ACHN (cell line): ENCODE measurements around the gene DMGDH.

ENCODE experiments used
- DNase-seq: peaks from one replicate; pipeline ENCODE4 v3.0.0-alpha.2; 2015
- in situ Hi-C: cut with HindIII; loops from 2 replicates; pipeline ENCODE4 v1.10.0; 2017; ENCODE audit warnings: low sequenced_read_pairs, low pct_ligation_motif_present, low pct_unique_long_range_greater_than_20kb

DMGDH gene

DNA sequence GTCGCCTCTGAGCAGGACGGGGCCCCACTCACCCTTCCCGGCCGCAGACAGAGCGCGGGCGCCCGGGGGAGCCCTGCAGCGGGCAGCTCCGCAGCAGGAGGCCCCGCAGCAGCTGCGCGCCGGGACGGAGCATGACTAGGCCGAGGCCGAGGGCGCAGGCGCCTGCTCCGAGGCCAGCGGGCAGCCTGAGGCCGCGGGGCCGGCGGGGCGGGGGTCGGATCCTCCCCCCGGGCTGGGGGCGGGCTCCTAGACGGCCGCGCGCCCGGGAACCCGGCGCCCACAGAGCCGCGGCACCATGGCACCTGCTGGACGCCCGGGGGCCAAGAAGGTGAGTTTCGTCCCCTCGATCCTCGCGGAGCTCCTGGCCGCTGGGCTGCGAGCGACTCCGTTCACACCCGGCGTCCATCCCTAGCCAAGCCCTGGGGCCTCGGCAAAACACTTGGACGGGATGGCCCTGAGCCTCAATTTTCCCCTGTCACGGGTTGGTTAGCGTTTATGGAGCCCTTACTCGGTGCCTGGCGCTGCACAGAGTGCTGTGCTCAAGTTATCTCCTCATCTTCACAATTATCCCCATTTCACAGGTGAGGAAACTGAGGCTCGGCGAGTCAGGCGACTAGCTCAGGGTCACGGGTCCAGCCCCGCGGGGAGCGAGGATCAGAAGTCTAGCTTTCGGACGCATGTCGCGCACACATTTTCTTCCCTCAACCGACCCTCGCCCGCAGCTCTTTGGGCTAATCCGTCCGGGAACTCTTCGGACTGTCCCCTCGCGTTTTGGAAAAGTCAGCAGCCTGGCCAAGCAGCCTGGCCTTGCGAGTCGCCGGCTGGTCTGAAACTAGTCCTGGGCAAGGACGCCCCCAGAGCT is at the start of gene DMGDH, which contains the start of gene BHMT2:
TSS of gene DMGDH (minus strand) at position 187 of the 862 bp plus-strand sequence. CDS start at position 133, 54 bp downstream.
TSS of gene BHMT2 (plus strand) at position 280 of the 862 bp plus-strand sequence. CDS start at position 296, 16 bp downstream.
- in situ Hi-C loops, result no loop called here
- no peak for DNase-seq

DNA sequence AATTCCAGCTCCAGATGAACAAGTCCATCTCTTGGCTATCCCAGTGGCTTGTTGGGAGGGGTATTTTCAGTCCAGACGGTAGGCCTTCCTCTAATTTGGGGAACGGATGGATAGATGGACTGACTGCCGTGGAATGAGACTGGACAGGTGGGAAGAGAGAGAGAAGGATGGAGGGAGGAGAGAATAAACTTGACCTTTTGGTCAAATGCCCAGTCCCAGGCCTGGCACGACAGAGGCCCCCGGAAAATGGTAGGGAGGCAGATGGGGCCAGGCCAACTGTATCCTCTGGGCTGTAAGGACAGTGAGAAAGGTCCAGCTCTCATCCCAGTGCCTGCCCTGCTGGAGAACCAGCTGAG is 43.2 kb upstream of the DMGDH start:
- no peak for DNase-seq
- in situ Hi-C loops, result no loop called here

- in situ Hi-C loops, result no loop called here
Measured at GRCh38 chr5:79111960-79112702, 42.7 kb upstream of the DMGDH start.

DNA sequence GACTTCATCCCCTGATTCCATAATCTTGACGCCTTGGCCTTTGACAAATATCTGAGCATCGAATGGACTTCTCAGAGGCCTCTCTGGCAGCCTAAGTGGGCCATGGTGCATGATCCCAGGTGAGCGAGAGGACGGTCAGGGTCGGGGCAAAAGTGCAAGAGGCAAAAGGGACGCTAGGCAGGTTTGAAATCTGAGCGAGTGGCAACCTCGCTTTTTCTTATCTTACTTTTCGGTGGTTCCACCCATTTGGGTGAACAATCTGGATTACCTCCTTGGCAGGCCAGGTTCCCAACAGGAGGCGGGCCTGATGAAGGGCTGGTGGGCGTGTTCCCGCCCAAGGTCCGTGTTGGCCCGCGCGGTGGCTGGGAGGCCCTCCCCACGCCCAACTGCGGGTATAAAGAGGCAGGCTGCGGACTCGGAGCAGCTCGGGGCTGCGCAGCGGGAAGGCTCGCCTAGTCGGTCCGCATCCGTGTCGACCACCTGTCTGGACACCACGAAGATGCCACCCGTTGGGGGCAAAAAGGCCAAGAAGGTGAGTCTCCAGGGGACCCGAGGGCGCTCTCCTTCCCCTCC is 42.0 kb upstream of the DMGDH start, which contains the start of gene BHMT:
TSS of gene BHMT (plus strand) at position 423 of the 573 bp plus-strand sequence. CDS start at position 500, 77 bp downstream.
- in situ Hi-C loops, result no loop called here
- no peak for DNase-seq

More at GRCh38 chr5:79111960-79112702, 42.7 kb upstream of the DMGDH start:
- DNase-seq, result no peak

- DNase-seq, result peak; percentile 12
- in situ Hi-C loops, result no loop called here
Measured at GRCh38 chr5:79109527-79110492, 40.3 kb upstream of the DMGDH start.

DNA sequence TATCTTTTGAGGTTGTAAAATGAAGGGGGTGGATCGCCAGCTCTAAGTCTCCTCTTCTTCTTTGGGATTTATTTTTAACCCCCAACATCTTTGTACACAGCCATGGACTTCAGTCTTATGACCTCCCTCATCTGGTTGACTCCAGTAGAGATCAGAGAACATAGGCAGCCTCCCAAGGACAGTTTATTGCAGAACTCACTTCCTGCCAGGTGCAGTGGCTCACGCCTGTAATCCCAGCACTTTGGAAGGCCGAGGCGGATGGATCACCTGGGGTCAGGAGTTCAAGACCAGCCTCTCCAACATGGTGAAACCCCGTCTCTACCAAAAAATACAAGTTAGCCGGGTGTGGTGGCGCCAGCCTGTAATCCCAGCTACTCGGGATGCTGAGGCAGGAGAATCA is 39.3 kb upstream of the DMGDH start:
- in situ Hi-C loops, result no loop called here
- no peak for DNase-seq

DNA sequence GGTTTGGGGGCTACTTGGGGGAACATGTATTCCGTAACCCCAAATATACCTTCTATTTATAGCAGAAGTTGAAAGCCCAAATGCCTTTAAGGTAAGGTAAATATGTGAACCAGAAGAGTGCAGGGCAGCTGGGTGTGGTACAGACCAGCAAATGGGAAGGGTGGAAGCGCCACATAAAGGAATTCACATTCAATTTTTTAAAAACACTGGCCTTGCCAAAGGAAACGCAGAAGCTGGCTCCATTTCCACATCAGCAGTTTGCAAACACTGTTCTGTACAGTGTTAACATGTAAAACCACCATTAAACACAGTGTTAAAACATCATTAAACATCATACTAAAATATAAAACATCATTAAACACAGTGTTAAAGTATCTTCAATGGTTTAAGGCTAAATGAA is 38.6 kb upstream of the DMGDH start:
- in situ Hi-C loops, result no loop called here
- DNase-seq, result no peak

GRCh38 chr5:79107020-79107796 is 37.7 kb upstream of the DMGDH start:
- in situ Hi-C loops, result no loop called here
- no peak for DNase-seq

DNA sequence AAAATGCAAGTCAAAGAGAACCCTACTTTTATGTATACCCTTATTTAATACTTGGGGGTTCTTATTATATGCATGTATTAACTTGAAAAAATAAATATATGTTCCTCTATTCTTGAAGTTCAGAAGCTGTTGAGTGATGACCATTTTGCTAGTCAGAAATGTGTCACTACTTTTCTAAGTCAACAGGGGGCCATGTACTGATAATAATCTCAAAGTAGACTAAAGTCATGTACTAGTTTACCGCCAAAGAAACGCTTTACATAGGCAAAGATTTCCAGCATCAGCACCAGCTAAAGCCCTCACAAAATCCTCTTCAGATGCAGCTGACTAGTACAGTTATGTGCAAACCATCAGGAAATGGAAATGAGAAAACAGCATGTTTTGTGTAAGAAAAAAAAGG is 36.4 kb upstream of the DMGDH start:
- in situ Hi-C loops, result no loop called here
- no peak for DNase-seq

- in situ Hi-C loops, result no loop called here
- DNase-seq, result no peak
Measured at GRCh38 chr5:79093762-79094161, 24.3 kb upstream of the DMGDH start.

DNA sequence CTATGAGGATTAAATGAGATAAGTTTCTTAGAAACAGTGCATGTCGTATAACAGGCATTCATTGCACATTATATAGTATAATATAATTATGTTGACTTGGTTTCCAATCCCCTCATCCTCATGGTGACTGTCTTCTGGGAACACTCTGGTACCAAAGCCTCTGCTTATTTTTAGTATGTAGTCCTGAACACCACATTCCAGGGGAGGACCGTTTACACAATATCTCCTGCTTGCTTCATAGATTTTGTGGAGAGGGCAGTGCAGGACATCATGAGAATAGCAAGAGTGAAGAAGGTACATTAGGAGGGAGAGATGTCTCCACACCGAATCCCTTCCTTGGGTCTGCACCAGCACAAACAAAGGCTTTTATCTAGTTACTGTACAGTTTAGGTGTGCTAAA is 21.6 kb upstream of the DMGDH start:
- no peak for DNase-seq
- in situ Hi-C loops, result no loop called here

- DNase-seq, result no peak
- in situ Hi-C loops, result no loop called here
Measured at GRCh38 chr5:79088507-79088906, 19.0 kb upstream of the DMGDH start.

GRCh38 chr5:79086116-79086515 is 16.6 kb upstream of the DMGDH start:
- in situ Hi-C loops, result no loop called here
- DNase-seq, result no peak

GRCh38 chr5:79081779-79082178 is 12.3 kb upstream of the DMGDH start:
- in situ Hi-C loops, result no loop called here
- no peak for DNase-seq

DNA sequence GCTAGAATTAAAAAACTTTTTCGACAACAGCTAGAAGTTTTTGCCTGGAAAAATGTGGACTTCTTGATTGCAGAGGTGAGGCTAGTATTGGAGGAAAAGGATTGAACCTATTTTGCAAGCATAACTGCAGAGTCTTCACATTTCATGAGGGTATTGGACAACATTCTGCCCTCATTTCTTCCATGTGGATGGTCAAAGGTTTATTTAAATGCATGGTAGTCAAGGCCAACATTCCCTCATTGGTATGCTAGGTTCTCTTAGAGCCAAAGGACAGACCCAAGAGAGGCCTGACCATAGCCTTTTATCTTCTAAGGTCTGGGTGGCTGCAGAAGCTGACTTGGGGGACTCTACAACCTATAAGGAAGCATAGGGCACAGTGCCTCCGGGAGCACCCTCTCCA is 11.3 kb upstream of the DMGDH start:
- DNase-seq, result no peak
- in situ Hi-C loops, result no loop called here

- no peak for DNase-seq
- in situ Hi-C loops, result no loop called here
Measured at GRCh38 chr5:79077680-79078365, 8.3 kb upstream of the DMGDH start.

GRCh38 chr5:79076819-79077218 is 7.3 kb upstream of the DMGDH start:
- DNase-seq, result no peak
- in situ Hi-C loops, result no loop called here
